OCI-M2 (cell line): ENCODE data around the gene RGL3.
A peak's percentile ranks its signal among the peaks of the same experiment; 100 is the strongest.
"Not testable (repeated sequence)": the region's sequence is repeated elsewhere in the genome, so short reads cannot be mapped to it uniquely, and the experiment has no call there.

Source experiments
- DNase-seq: peaks from one replicate; lab custom pipeline; 2025; ENCODE audit not compliant: unreplicated experiment; lab: John Stamatoyannopoulos, UW

Gene RGL3

GRCh38 chr19:11384778-11385129 lies 34.4 kb downstream of the RGL3 start:
- DNase-seq, result no peak

- DNase-seq, result no peak
Measured at GRCh38 chr19:11383706-11384048, 35.4 kb downstream of the RGL3 start.

- DNase-seq, result peak; percentile 100
Measured at GRCh38 chr19:11382898-11383705, 36.0 kb downstream of the RGL3 start.

GRCh38 chr19:11380653-11381537 lies 38.2 kb downstream of the RGL3 start:
- DNase-seq, result no peak

GRCh38 chr19:11379857-11380350 lies 39.2 kb downstream of the RGL3 start:
- no peak for DNase-seq

- not testable (repeated sequence) for DNase-seq
Measured at GRCh38 chr19:11379269-11379845, 39.8 kb downstream of the RGL3 start.

- peak; percentile 93 for DNase-seq
Measured at GRCh38 chr19:11378319-11379189, 40.6 kb downstream of the RGL3 start.

GRCh38 chr19:11377756-11378155 lies 41.4 kb downstream of the RGL3 start:
- no peak for DNase-seq

GRCh38 chr19:11377237-11377636 lies 41.9 kb downstream of the RGL3 start:
- DNase-seq, result peak; percentile 87

- peak; percentile 99 for DNase-seq
Measured at GRCh38 chr19:11375143-11375948, 43.8 kb downstream of the RGL3 start.

- DNase-seq, result peak; percentile 100
Measured at GRCh38 chr19:11374433-11375142, 44.5 kb downstream of the RGL3 start, which contains the start of gene SWSAP1. Gene SWSAP1, plus strand, starts transcription at chr19:11374666. Its CDS starts 15 bp downstream, at chr19:11374681.

GRCh38 chr19:11373885-11374432 lies 45.2 kb downstream of the RGL3 start:
- DNase-seq, result peak; percentile 99

- DNase-seq, result no peak
Measured at GRCh38 chr19:11373166-11373884, 45.8 kb downstream of the RGL3 start.

- DNase-seq, result no peak
Measured at GRCh38 chr19:11370744-11371143, 48.4 kb downstream of the RGL3 start.

- no peak for DNase-seq
Measured at GRCh38 chr19:11367528-11367927, 51.6 kb downstream of the RGL3 start.

- no peak for DNase-seq
Measured at GRCh38 chr19:11365557-11366117, 53.5 kb downstream of the RGL3 start.

- no peak for DNase-seq
Measured at GRCh38 chr19:11364935-11365334, 54.2 kb downstream of the RGL3 start.
